C4-2B (cell line): ENCODE data around the gene CFL1.

ENCODE experiments used
- CTCF ChIP-seq: fragments of 450-650 bp; conservative IDR thresholded peaks from 2 replicates; pipeline ENCODE4 v1.5.1; 2017; ENCODE audit warnings: mild to moderate bottlenecking
- ZFX ChIP-seq: fragments of 450-650 bp; IDR thresholded peaks from 2 replicates; pipeline ENCODE4 v1.6.1; 2017

GRCh38 chr11:65844231-65844872 lies 13.6 kb downstream of the CFL1 start:
- TF ChIP-seq CTCF (no peak), ZFX (no peak)
